ENCODE results near the gene SRGAP1. TPM values are rescaled to one million over a fixed set of nuclear protein-coding genes. Genes with fewer than 3 reads are reported as not detected.
"Not testable (repeated sequence)": the region's sequence is repeated elsewhere in the genome, so short reads cannot be mapped to it uniquely, and the experiment has no call there.

Gene SRGAP1
- total RNA-seq, 1 donor from 2014 or later, result 2.0 TPM

- DNase-seq (no peak), ATAC-seq (ENCODE audit: poor library complexity) (no peak)
- intact Hi-C loops (cut with DNase I), result no loop called here
Measured at GRCh38 chr12:64103825-64104740, 259.6 kb downstream of the SRGAP1 start.

DNA sequence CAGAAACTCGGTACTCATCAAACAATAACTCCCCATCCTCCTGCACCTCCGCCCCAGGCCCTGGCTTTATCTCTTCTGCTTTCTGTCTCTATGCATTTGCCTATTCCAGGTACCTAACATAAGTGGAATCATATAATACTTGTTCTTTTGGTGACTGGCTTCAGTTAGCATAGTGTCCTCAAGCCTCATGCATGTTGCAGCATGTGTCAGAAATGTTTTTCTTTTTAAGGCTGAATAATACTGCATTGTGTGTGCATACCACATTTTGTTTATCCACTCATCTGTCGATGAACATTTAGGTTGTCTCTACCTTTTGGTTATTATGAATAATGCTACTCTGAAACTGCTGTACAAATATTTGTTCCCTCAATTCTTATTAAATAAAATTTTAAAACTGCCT, 260.5 kb downstream of the SRGAP1 start:
- intact Hi-C loops (cut with DNase I), result no loop called here
- ATAC-seq (ENCODE audit: poor library complexity), result no peak
- no peak for DNase-seq

DNA sequence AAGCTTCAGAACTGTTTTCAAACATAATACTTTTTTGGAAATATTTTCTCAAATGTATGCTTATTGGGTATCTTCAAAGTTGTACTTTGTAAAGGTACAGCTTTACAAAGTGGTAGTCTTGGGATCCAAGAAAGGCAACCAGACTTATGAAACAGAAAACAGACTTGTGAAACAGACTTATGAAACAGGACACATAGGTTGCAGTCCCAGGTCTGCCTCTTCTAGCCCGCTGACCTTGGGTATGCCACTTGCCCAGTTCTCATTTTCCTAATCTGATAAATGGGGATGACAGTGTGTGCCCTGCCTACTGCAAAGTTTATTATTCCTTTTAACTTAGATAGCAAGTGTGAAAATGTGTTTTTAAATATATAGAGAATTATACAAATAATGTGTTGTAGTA, 263.3 kb downstream of the SRGAP1 start:
- ATAC-seq (ENCODE audit: poor library complexity), result no peak
- intact Hi-C loops (cut with DNase I), result no loop called here
- no peak for DNase-seq

DNA sequence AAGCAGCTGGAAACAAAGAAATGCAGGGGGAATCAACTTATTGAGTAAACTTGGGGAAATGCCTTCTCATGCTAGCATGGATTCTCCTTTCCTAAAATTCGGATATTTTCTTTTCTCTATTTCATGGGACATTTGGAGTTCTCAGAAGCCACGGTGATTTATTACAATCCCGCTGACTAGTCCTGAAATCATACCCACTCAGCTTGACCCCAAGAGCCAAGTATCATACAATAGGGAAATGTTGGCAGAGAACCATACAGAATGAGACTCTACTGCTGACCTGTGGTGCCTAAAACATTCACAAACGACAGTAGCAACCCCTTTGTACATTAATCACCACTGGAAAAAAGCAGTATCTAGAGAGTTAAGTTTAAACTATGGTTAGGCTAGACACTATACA, 265.2 kb downstream of the SRGAP1 start:
- no peak for DNase-seq
- no peak for ATAC-seq (ENCODE audit: poor library complexity)
- intact Hi-C loops (cut with DNase I), result no loop called here

- ATAC-seq (ENCODE audit: poor library complexity) (no peak), DNase-seq (no peak)
- intact Hi-C loops (cut with DNase I), result no loop called here
Measured at GRCh38 chr12:64110864-64111263, 266.4 kb downstream of the SRGAP1 start.

- intact Hi-C loops (cut with DNase I), result no loop called here
- ATAC-seq (ENCODE audit: poor library complexity) (no peak), DNase-seq (no peak)
Measured at GRCh38 chr12:64116969-64117368, 272.5 kb downstream of the SRGAP1 start.

- intact Hi-C loops (cut with DNase I), result no loop called here
- ATAC-seq (ENCODE audit: poor library complexity), result no peak
- DNase-seq, result no peak
Measured at GRCh38 chr12:64120568-64120967, 276.1 kb downstream of the SRGAP1 start.

GRCh38 chr12:64121086-64121485, 276.6 kb downstream of the SRGAP1 start:
- ATAC-seq (ENCODE audit: poor library complexity); DNase-seq; intact Hi-C loops (cut with DNase I): not testable (repeated sequence)

DNA sequence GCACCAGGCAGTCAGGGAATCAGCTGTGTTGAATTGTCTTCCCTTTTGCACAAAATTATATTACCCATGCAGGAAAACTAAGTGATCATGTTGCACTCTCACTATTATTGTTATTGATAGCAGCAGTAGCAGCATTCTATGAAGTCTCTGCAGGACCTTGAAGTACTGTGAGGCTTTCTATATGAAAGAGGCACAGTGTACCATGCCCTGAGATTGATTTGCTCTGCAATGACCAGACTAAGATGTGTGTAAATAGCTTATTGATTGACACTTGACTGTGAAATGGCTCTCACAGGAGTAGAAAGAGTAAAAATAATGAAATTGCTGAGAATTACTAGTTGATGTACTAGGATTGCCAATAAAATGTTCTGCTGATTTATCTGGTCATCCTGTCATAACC, 277.7 kb downstream of the SRGAP1 start:
- intact Hi-C loops (cut with DNase I), result no loop called here
- no peak for ATAC-seq (ENCODE audit: poor library complexity)
- DNase-seq, result no peak

DNA sequence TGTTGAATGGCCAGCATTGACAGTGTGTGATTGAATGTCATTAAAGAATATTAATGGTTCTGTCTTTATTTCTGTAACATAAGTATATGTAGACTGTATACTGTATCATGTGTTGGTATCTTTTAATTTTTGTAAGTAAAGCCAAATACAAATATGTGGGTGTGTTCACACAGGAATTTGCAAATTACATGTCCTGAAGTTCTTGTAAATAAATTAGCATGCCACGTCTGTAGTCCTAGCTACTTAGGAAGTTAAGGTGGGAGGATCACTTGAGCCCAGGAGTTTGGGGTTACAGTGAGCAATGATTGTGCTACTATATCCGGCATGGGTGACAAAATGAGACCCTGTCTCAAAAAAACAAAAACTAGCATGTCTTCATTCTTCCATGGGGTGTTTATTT, 278.5 kb downstream of the SRGAP1 start:
- ATAC-seq (ENCODE audit: poor library complexity), result no peak
- no peak for DNase-seq
- intact Hi-C loops (cut with DNase I), result no loop called here

GRCh38 chr12:64123448-64123847, 278.9 kb downstream of the SRGAP1 start:
- intact Hi-C loops (cut with DNase I), result no loop called here
- ATAC-seq (ENCODE audit: poor library complexity) (no peak), DNase-seq (no peak)

DNA sequence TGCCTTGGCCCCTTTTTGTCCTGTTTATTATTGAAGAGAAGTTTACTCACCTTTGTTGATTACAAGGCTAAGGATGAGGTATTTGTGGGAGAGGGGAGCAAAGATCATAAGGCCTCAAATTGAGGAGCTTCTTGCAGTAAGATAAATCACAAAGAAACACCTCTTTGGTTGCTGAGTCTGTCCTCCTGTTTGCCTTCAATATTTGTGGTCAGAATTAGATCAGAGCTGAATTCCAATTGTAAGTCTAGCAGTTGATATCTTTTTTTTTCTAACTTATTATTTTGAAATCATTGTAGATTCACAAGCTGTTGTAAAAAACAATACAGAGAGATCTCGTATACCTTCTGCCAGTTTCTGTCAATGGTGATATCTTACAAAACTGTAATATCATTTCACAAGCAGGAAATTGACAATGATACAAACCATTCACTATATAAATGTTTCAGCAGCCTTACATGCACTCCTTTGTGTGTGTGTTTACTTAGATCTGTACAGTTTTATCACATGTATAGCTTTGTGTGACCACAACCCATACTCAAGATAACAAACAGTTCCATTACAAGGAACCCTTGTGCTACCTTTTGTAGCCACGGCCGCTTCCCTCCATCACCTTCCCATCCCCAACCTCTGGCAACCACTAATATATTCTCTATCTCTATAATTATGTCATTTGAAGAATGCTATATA, 280.2 kb downstream of the SRGAP1 start:
- no peak for ATAC-seq (ENCODE audit: poor library complexity)
- no peak for DNase-seq
- intact Hi-C loops (cut with DNase I), result no loop called here

GRCh38 chr12:64125913-64126312, 281.4 kb downstream of the SRGAP1 start:
- intact Hi-C loops (cut with DNase I), result no loop called here
- ATAC-seq (ENCODE audit: poor library complexity), result no peak
- DNase-seq, result no peak

DNA sequence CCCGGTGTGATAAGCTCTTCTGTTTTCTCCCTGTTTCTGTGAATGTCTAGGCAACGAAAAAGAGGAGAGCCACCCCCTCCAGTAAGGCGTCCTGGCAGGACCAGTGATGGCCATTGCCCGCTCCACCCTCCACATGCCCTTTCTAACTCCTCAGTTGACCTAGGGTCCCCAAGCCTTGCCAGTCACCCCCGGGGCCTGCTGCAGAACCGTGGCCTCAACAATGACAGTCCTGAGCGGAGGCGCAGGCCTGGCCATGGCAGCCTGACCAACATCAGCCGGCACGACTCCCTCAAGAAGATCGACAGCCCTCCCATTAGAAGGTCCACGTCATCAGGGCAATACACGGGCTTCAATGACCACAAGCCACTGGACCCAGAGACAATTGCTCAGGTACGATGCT, 283.3 kb downstream of the SRGAP1 start:
- DNase-seq (no peak), ATAC-seq (ENCODE audit: poor library complexity) (no peak)
- intact Hi-C loops (cut with DNase I), result no loop called here

GRCh38 chr12:64128366-64128765, 283.9 kb downstream of the SRGAP1 start:
- DNase-seq (no peak), ATAC-seq (ENCODE audit: poor library complexity) (no peak)
- intact Hi-C loops (cut with DNase I), result no loop called here

DNA sequence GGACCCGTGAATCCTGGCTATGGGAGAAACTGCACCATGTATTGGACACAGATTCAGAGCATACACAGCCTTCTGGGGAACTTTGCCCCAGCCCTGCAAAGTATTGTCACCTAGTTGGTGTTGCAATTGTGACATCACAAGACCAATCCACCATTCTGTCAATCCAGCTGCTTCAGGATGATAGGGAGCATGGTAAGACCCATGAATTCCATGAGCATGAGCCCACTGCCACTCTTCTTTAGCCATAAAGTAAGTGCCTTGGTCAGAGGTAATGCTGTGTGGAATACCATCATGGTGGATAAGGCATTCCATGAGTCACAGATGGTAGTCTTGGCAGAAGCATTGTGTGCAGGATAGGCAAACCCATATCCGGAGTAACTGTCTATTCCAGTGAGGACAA, 286.0 kb downstream of the SRGAP1 start:
- intact Hi-C loops (cut with DNase I); ATAC-seq (ENCODE audit: poor library complexity); DNase-seq: not testable (repeated sequence)

DNA sequence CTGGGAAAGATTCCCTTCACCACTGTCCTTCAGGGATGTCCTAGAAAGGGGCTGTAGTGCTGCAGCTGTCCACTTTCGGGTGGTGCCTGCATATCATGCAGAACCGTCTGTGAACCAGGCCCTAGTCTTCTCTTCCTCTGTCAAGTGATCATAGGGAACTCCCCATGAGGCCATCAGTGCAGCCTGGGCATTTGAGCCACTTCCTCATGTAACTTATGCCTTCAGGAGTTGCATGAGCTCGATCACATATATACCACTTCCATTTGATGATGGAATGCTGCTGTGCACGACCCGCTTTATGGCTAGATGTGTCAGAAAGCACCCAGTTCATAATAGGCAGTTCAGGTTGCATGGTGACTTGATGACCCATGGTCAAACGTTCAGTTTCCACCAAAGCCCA, 287.0 kb downstream of the SRGAP1 start:
- DNase-seq; intact Hi-C loops (cut with DNase I); ATAC-seq (ENCODE audit: poor library complexity): not testable (repeated sequence)

GRCh38 chr12:64132672-64133071, 288.2 kb downstream of the SRGAP1 start:
- DNase-seq; intact Hi-C loops (cut with DNase I); ATAC-seq (ENCODE audit: poor library complexity): not testable (repeated sequence)

DNA sequence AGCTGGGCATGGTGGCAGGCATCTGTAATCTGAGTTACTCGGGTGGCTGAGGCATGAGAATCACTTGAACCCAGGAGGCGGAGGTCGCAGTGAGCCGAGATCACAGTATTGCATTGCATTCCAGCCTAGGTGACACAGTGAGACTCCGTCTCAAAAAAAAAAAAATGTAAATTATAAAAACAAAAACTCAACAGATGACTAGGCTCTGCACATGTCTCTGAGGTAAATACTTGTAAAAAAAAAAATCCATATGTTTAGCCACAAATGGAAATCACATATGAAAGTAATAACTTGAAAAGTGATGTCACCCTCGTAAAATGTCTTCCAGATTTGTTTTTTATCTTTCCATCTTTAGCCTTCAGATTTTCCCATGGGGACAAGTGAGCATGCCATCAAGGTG, 292.6 kb downstream of the SRGAP1 start:
- intact Hi-C loops (cut with DNase I), result no loop called here
- no peak for DNase-seq
- no peak for ATAC-seq (ENCODE audit: poor library complexity)

DNA sequence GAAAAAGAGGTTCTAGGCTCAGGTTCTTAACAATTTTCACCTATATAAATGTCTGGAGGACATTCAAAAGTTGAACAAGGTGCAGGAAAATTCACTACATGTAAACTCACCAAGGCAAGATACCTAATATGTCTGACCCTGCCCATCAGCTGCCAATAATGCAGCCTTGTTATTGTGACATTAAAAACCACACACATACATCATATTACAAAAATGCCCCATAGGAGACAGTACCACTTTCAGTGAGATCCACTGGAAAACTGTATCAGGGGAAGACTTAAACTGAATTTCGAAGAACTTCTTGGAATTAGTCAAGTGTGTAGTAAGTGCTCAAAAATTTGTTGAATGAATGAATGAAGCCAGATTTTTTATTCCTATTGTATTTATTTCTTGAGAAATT, 294.5 kb downstream of the SRGAP1 start:
- no peak for ATAC-seq (ENCODE audit: poor library complexity)
- no peak for DNase-seq

More for the DNA sequence above, 294.5 kb downstream of the SRGAP1 start:
- intact Hi-C loops (cut with DNase I), result no loop called here
